ENCODE results near the gene CBARP.

CBARP gene

DNA sequence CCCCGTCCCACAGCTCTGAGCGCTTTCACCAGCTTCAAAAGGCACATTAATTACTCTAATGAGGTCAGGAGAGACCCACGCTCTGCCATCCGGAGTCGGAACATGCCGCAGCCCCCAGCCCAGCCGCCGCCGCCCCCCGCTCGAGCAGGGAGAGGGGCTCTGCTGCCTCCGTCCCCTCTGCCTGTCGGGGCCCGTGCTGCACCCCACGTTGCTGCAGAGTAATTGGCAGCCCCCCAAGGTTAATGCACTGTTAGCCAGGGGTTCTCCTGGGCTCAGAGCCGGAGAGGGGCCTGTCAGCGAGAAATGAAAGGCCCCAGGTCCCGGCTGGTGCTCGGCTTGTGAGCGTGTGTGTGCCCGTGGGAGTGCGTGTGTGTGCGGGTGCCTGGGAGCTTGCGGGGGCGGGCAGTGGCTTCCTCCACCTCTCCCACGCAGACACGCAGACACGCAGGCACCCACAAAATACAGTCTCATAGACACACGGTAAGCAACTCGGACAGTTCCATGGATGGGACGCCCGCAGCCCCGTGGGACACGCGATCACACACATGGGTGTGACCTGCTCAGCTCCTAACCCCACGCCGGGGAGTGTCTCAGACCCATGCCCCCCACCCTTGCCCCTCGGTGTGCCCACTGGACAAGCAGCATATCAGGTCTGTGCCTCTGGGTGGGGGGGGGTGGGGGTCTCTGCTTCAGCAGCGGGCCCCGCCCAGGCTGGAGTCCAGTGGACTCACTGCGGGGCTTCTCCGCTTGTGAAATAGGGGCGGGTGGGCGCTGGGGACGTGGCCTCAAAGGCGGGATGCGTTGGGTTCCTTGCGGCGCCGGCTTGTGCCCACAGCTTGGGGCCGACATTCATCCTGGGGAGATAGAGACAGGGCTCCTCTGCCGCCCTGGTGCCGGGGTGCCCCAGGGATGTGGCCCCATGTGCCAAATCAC lies 43.1 kb upstream of the CBARP start:
- Histone ChIP-seq H3K4me3 (ENCODE audit: low read length in 2 of 2) (no peak overlapping the region), H3K9me3 (ENCODE audit: control insufficient read depth in 2 of 2, low read length in 2 of 2) (no peaks in the 10 kb centered on the region), H3K27ac (ENCODE audit: low read length) (no peak overlapping the region), H3K4me1 (ENCODE audit: control insufficient read depth, insufficient read depth, low read length) (peaks cover 14% of the 10 kb centered on the region), H3K36me3 (ENCODE audit: control insufficient read depth in 2 of 2, insufficient read depth in 2 of 2, low read length in 2 of 2) (peaks cover 3 to 7% of the 10 kb centered on the region in 2 donors), H3K9ac (ENCODE audit: low read length in 2 of 2) (no peak overlapping the region), H3K27me3 (ENCODE audit: control insufficient read depth in 1 of 2, insufficient read depth in 2 of 2, low read length in 2 of 2) (peaks cover 18 to 28% of the 10 kb centered on the region in 2 donors)

DNA sequence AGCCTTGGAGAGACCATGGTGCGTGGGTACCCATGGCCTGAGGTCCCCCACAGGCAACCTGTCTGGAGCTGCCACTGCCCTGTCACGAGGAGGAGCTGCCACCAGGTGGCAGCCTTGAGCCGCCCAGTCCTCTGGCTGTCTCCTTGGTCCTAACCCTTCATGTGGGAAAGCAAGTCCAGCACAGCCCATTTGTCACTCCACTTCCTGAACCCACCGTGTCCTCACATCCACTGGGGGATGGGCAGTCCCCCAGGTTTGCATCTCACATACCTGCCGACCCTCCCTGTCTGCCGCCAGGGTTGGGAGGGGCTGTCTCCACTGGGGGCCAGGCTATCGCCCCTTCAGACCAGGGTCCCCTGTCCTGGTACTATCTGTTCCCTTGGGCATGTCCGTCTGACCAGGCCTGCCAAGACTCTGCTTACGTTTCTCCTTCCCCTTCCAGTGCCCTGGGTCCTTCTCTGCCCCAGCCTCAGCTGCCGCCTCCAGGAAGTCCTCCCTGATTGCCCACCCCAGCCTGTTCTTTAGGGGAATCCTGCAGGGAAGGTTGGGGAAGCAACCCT lies 42.1 kb upstream of the CBARP start:
- Histone ChIP-seq H3K27me3 (ENCODE audit: control insufficient read depth in 1 of 2, insufficient read depth in 2 of 2, low read length in 2 of 2) (peaks cover 14 to 22% of the 10 kb centered on the region in 2 donors), H3K36me3 (ENCODE audit: control insufficient read depth in 2 of 2, insufficient read depth in 2 of 2, low read length in 2 of 2) (peaks cover 3 to 7% of the 10 kb centered on the region in 2 donors), H3K27ac (ENCODE audit: low read length) (no peak overlapping the region), H3K9me3 (ENCODE audit: control insufficient read depth in 2 of 2, low read length in 2 of 2) (no peaks in the 10 kb centered on the region), H3K4me1 (ENCODE audit: control insufficient read depth, insufficient read depth, low read length) (peaks cover 17% of the 10 kb centered on the region), H3K4me3 (ENCODE audit: low read length in 2 of 2) (no peak overlapping the region), H3K9ac (ENCODE audit: low read length in 2 of 2) (no peak overlapping the region)

DNA sequence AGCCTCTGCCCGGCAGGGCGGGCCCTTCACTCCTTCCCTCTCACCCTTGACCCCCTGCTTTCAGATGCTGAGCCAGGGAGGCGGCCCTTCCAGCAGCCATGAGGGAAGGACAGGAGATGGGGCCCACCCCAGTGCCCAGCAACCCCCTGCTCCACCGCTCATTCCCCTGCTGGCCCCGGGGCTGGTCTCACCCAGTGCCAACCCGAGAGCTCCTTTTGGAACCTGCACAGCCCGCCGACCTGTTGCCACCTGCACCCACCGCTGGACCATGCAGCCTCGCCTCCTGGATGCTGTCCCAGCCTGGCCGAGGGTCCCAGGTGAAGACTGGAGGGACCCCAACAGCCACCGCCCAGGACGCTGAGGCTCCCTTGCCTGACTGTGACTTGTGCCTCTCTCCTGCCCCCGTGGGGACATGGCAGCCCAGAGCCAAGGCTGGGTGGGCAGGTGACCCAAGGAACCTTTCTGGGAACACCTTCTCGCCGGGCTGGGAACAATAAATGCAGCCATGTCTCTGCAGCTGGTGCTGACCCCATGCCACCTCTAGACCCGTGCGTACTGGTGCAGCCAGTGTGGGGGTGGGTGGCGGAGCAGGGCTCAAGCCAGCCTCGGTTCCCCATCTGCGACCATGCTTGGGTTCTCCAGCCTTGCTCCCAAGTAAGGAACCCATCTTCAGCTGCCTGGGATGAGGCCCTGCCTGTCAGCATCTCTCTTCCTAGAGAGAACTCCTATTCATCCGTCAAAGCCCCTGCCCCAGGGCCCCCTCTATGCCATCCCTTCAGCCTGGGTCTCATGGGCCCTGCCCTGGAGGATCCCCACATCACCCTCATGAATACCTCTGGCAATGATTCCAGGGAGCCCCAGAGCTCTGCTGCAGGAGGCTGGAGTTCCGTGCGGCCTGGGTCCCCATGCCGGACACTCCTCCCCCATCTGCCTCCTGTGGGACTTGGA lies 41.2 kb upstream of the CBARP start:
- H3K9ac ChIP-seq (ENCODE audit: low read length in 2 of 2) = no peak overlapping the region
- H3K4me1 ChIP-seq (ENCODE audit: control insufficient read depth, insufficient read depth, low read length) = peaks cover 26% of the 10 kb centered on the region
- no peak overlapping the region for H3K4me3 ChIP-seq (ENCODE audit: low read length in 2 of 2)

DNA sequence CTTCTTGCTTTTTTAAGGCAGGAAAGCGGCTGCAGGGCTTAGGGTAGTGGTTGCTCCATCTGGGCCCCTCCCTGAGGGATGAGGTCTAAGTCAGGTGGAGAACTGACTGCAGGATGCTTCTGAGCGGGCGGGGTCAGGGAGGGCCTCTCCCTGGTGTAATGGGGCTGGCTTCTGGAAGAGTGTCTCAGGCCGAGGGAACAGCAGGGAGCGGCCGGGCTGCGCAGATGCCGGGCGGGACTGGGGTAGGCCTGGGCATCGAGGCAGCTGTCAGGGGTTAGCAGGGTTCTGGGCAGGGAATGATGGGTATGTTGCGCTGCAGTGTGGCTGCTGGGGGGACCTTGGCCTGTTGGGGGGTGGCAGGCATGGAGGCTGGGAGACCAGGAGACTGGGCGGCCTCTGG lies 40.3 kb upstream of the CBARP start:
- H3K9me3 ChIP-seq (ENCODE audit: control insufficient read depth in 2 of 2, low read length in 2 of 2) = no peaks in the 10 kb centered on the region
- no peak overlapping the region for H3K9ac ChIP-seq (ENCODE audit: low read length in 2 of 2)
- peaks cover under 1 to 5% of the 10 kb centered on the region in 2 donors for H3K27me3 ChIP-seq (ENCODE audit: control insufficient read depth in 1 of 2, insufficient read depth in 2 of 2, low read length in 2 of 2)
- H3K4me3 ChIP-seq (ENCODE audit: low read length in 2 of 2) = no peak overlapping the region
- H3K4me1 ChIP-seq (ENCODE audit: control insufficient read depth, insufficient read depth, low read length) = peaks cover 35% of the 10 kb centered on the region
- peaks cover 20 to 21% of the 10 kb centered on the region in 2 donors for H3K36me3 ChIP-seq (ENCODE audit: control insufficient read depth in 2 of 2, insufficient read depth in 2 of 2, low read length in 2 of 2)
- H3K27ac ChIP-seq (ENCODE audit: low read length) = no peak overlapping the region

More for the DNA sequence above, 41.2 kb upstream of the CBARP start:
- Histone ChIP-seq H3K27ac (ENCODE audit: low read length) (no peak overlapping the region), H3K36me3 (ENCODE audit: control insufficient read depth in 2 of 2, insufficient read depth in 2 of 2, low read length in 2 of 2) (peaks cover 12 to 13% of the 10 kb centered on the region in 2 donors), H3K9me3 (ENCODE audit: control insufficient read depth in 2 of 2, low read length in 2 of 2) (no peaks in the 10 kb centered on the region), H3K27me3 (ENCODE audit: control insufficient read depth in 1 of 2, insufficient read depth in 2 of 2, low read length in 2 of 2) (peaks cover 6 to 14% of the 10 kb centered on the region in 2 donors)

DNA sequence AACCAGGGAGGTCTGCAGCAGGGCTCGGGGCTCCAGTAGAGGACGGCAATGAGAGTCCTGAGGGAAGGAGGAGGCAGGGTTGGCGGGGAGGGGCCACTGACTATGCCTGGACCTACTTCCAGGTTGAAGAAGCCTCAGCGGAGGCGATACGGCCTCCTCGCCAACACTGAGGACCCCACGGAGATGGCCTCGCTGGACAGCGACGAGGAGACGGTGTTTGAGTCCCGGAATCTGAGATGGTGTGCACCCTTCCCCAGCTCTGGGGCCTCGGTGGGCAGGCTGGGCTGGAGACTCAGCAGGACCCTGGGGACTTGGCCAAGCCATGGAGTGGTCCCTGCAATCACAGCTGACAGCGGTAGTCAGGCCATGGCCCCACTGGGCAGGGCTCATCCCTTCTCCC lies 39.3 kb upstream of the CBARP start:
- H3K4me1 ChIP-seq (ENCODE audit: control insufficient read depth, insufficient read depth, low read length) = peaks cover 45% of the 10 kb centered on the region
- H3K36me3 ChIP-seq (ENCODE audit: control insufficient read depth in 2 of 2, insufficient read depth in 2 of 2, low read length in 2 of 2) = peaks cover 29 to 30% of the 10 kb centered on the region in 2 donors
- H3K9me3 ChIP-seq (ENCODE audit: control insufficient read depth in 2 of 2, low read length in 2 of 2) = no peaks in the 10 kb centered on the region
- H3K27me3 ChIP-seq (ENCODE audit: control insufficient read depth in 1 of 2, insufficient read depth in 2 of 2, low read length in 2 of 2) = no peaks in the 10 kb centered on the region
- H3K4me3 ChIP-seq (ENCODE audit: low read length in 2 of 2) = no peak overlapping the region
- no peak overlapping the region for H3K9ac ChIP-seq (ENCODE audit: low read length in 2 of 2)
- H3K27ac ChIP-seq (ENCODE audit: low read length) = peak overlapping the region; percentile 87

DNA sequence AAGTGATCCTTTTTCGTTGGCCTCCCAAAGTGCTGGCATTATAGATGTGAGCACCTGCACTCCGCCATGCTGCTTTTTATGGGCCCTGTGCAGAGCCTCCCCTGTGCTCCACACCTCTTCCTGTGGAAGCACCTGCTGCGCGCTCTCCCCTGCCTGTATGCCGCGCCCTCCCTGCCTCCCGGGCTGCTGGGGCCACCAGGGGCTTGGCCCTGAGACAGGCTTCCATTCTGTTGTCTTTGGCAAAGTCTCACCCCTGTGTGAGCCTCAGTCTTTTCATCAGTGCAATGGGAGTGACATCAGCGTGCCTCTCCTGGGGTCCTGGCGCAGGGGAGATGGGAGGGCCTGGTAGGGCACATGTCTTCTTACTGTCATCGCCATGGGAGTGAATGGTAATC lies 38.8 kb upstream of the CBARP start:
- Histone ChIP-seq H3K36me3 (ENCODE audit: control insufficient read depth in 2 of 2, insufficient read depth in 2 of 2, low read length in 2 of 2) (peaks cover 33 to 35% of the 10 kb centered on the region in 2 donors), H3K9me3 (ENCODE audit: control insufficient read depth in 2 of 2, low read length in 2 of 2) (no peaks in the 10 kb centered on the region), H3K9ac (ENCODE audit: low read length in 2 of 2) (no peak overlapping the region), H3K27me3 (ENCODE audit: control insufficient read depth in 1 of 2, insufficient read depth in 2 of 2, low read length in 2 of 2) (no peaks in the 10 kb centered on the region), H3K4me3 (ENCODE audit: low read length in 2 of 2) (peak overlapping the region; percentile 77 to 85), H3K27ac (ENCODE audit: low read length) (peak overlapping the region; percentile 87), H3K4me1 (ENCODE audit: control insufficient read depth, insufficient read depth, low read length) (peaks cover 50% of the 10 kb centered on the region)

DNA sequence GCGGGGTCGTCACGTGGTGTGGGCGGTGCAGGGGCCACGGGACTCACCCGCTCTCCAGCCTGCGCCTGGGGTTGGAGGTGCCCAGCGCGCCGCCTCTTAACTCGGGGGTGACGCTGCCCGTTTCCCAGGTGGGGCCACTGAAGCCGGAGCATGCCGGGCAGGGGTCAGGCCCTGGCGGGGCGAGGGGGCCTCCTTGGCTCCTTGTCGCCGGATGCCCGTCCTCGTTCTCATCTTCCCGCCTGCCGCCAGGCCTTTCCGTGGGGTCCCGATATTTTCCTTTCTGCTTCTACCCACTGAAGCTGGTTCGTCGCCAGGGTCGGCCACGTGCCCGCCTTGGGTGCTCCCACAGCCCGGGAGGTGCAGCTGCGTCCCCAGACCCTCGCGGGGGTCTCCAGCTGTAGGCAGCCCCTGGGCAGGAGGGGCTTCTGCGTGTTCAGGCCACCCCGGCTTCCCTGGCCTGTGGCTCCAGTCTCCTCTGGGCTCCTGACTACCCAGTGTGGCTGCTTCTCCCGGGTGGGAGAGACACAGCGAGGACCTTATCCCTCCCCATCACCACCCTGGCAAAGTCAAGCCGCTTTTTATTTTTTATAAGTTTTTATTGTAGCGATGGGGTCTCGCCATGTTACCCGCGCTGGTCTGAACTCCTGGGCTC lies 38.3 kb upstream of the CBARP start:
- H3K9ac ChIP-seq (ENCODE audit: low read length in 2 of 2) = peak overlapping the region; percentile 73 to 86
- H3K27ac ChIP-seq (ENCODE audit: low read length) = peak overlapping the region; percentile 87
- H3K27me3 ChIP-seq (ENCODE audit: control insufficient read depth in 1 of 2, insufficient read depth in 2 of 2, low read length in 2 of 2) = no peaks in the 10 kb centered on the region
- H3K4me3 ChIP-seq (ENCODE audit: low read length in 2 of 2) = peak overlapping the region; percentile 77 to 85
- peaks cover 55% of the 10 kb centered on the region for H3K4me1 ChIP-seq (ENCODE audit: control insufficient read depth, insufficient read depth, low read length)
- no peaks in the 10 kb centered on the region for H3K9me3 ChIP-seq (ENCODE audit: control insufficient read depth in 2 of 2, low read length in 2 of 2)
- H3K36me3 ChIP-seq (ENCODE audit: control insufficient read depth in 2 of 2, insufficient read depth in 2 of 2, low read length in 2 of 2) = peaks cover 34 to 38% of the 10 kb centered on the region in 2 donors

DNA sequence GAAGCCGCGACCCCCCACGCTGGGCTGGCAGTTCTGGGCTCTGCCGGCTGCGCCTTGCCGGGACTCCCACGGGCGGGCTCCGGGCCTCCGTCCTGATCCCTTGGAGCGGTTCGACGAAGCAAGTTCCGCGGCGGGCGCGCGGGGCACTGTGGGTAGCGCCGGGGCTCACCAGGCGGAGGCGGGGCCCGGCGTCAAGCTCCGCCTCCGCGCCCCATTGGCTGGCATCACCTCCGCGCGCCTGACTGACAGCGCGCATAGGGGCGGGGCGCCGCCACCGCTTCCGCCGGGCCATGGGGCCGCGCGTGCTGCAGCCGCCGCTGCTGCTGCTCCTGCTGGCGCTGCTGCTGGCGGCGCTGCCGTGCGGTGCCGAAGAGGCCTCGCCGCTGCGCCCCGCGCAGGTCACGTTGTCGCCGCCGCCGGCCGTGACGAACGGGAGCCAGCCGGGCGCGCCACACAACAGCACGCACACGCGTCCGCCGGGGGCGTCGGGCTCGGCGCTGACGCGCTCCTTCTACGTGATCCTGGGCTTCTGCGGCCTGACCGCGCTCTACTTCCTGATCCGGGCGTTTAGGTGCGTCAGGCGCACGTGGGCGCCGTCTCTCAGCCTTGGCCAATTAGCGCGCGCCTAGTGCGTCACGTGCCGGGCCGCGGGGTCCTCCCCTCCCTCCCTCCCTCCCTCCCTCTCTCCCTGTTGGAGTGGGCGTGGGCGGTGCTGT lies 37.6 kb upstream of the CBARP start, which contains the start of gene FAM174C:
FAM174C (plus strand) TSS at position 271 of the 716 bp plus-strand sequence; CDS start at position 291, 20 bp downstream.
- Histone ChIP-seq H3K27me3 (ENCODE audit: control insufficient read depth in 1 of 2, insufficient read depth in 2 of 2, low read length in 2 of 2) (no peaks in the 10 kb centered on the region), H3K4me3 (ENCODE audit: low read length in 2 of 2) (peak within 1 kb of the TSS; percentile 77 to 85), H3K4me1 (ENCODE audit: control insufficient read depth, insufficient read depth, low read length) (peaks cover 62% of the 10 kb centered on the region), H3K27ac (ENCODE audit: low read length) (peak within 1 kb of the TSS; percentile 87), H3K36me3 (ENCODE audit: control insufficient read depth in 2 of 2, insufficient read depth in 2 of 2, low read length in 2 of 2) (peaks cover 38 to 41% of the 10 kb centered on the region in 2 donors), H3K9ac (ENCODE audit: low read length in 2 of 2) (peak within 1 kb of the TSS; percentile 73 to 86), H3K9me3 (ENCODE audit: control insufficient read depth in 2 of 2, low read length in 2 of 2) (no peaks in the 10 kb centered on the region)

DNA sequence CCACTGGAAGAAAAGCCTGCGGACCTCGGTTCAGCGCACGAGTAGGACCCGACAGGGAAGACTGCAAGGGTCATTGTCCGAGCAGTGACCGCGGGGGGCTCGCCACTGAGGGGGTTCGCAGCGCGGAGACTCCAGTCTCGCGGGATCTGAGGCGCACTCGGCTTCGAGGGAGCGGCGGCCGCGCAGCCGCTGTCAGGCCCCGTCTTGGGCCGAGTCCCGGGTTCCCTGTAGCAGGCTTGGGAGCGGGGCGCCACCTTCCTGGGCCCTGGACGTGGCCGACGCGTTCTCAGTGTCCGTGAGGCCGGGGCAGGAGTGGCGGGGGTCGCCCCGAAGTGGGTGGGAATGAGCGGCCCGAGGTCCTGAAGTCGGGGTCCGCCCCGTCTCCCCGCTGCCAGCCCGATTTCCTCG lies 37.1 kb upstream of the CBARP start:
- H3K4me3 ChIP-seq (ENCODE audit: low read length in 2 of 2) = peak overlapping the region; percentile 26 to 85
- H3K36me3 ChIP-seq (ENCODE audit: control insufficient read depth in 2 of 2, insufficient read depth in 2 of 2, low read length in 2 of 2) = peaks cover 38 to 41% of the 10 kb centered on the region in 2 donors
- H3K27ac ChIP-seq (ENCODE audit: low read length) = peak overlapping the region; percentile 87
- H3K4me1 ChIP-seq (ENCODE audit: control insufficient read depth, insufficient read depth, low read length) = peaks cover 67% of the 10 kb centered on the region
- no peaks in the 10 kb centered on the region for H3K9me3 ChIP-seq (ENCODE audit: control insufficient read depth in 2 of 2, low read length in 2 of 2)
- H3K9ac ChIP-seq (ENCODE audit: low read length in 2 of 2) = peak overlapping the region in 1 of 2 donors; percentile 34
- H3K27me3 ChIP-seq (ENCODE audit: control insufficient read depth in 1 of 2, insufficient read depth in 2 of 2, low read length in 2 of 2) = no peaks in the 10 kb centered on the region
